Esophagus mucosa (tissue), 1 donor: ENCODE data around the gene ETNPPL. TPM values are rescaled to one million over a fixed set of nuclear protein-coding genes. Genes with fewer than 3 reads are reported as not detected.

Source experiments
- ATAC-seq: fragments of 200-7000 bp; cut with Tn5 transposase; one replicate; pipeline ENCODE4 v1.9.1; 2020
- total RNA-seq: library from RNA; stranded (reverse); gene quantifications from one replicate; pipeline ENCODE4 v1.2.4, GENCODE V29; 2023
- donor health status: DM: yes; HTN: yes; CAD: no.

The ETNPPL gene
- total RNA-seq, result not detected

DNA sequence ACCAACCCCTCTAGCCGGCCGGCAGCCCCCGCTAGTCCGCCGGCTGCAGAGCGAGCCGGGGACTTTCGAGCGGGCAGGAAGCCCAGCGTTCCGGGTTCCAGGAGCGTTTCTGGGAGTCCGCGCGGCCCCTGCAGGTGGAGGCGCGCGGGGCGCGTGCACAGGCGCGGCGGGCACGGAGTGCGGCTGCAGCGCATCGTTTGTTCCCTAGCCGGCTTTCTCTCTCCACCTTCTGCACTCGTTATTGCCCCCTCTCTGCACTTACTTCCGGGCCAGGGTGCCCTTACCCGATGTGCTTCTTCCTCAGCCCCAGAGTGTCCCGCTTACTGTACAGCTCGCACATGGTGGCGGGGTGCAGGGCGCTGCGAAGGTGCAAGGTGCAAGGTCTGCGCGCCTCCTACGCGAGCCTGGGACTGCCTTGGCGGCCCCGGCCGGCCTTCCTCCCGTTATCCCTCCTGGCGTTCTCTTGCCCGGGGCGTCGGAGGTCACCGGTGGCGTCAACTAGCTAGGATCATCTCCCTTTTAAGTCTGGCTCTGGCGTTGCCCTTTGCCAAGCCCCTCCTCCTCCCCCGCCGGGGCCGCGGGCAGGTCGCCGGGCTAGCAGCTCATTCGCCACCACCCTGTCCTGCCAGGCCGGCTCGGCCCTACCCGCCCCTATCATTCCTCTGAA is at the start of gene ETNPPL:
Gene ETNPPL (minus strand): TSS at position 495 of the 667 bp plus-strand sequence. CDS start 155 bp downstream, at position 340.
- peak; percentile 35 for ATAC-seq

DNA sequence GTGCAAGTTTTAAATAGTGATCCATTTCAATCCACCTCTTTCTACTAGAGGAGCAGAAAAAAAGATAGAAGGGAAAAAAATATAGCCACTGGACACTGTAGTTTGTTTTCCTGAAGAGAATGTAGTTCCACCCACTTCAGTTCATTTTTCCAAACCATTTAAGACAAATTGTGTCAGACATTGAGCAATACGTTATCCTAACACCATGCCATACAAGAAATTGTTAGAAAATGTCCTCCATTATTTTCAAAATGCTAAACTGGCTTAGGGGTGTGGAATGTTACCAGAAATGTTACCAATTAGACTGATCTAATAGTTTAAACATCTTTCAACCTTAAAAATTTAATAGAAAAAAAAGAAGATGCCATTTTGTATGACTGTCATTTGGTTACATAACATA is 48.6 kb upstream of the ETNPPL start:
- ATAC-seq, result no peak

GRCh38 chr4:108810087-108810486 is 47.2 kb upstream of the ETNPPL start:
- no peak for ATAC-seq

GRCh38 chr4:108804648-108805273 is 41.9 kb upstream of the ETNPPL start:
- no peak for ATAC-seq

GRCh38 chr4:108799306-108799705 is 36.5 kb upstream of the ETNPPL start:
- ATAC-seq, result no peak

- ATAC-seq, result no peak
These were observed 33.3 kb upstream of the ETNPPL start for GRCh38 chr4:108796173-108796572.

DNA sequence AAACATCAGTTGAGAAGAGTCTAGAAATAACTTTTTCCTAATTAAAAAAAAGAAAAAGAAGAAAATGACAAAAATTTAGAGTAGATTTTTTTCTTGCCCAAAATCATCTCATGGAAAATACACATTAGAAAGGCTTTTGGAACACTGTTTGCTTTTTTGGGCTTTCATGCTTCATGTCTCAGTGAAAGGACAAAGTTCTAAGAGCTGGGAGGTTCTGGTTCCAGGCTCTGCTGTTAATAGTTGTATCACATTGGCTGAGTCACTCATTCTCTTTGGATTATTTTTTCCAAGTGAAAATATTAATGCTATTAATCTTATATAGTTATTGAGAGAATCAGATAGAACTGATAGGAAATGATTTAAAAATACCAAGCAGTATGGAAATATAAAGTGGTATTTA is 32.9 kb upstream of the ETNPPL start:
- ATAC-seq, result no peak

DNA sequence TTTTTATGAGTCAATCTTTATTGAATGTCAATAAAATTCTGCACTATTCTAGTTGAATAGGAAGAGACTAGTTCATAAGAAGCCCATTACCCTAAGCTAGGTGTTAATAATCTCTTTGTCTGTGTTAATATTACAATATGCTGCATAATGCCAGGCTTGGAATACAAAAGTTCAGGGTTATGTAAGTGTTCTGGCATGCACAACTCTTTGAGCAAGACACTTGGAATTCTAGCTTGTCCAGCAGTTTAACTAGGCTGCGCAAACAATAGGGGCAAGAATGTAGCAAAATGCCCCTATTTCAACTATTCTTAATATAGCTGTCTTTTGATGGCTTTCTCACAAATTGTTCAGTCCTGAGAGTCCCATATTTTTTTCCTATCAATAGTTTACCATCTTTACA is 31.3 kb upstream of the ETNPPL start:
- no peak for ATAC-seq

DNA sequence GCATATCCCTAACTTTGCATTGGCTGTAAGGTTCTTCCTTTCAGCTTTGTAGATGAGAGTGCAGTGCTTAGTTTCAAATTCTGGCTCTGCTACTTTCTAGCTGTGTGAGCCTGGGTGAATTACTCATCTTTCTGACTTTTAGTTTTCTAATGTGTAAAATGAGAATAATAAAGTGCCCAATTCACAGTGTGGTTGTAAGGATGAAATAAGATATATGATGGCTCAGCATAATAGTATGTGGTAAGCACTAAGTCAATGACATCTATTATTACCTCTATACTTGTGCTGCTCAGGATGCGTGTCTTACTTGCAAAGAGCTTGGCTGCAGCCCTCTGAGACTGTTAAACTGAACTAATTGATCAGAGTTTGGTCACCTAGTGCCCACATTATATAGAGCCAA is 30.6 kb upstream of the ETNPPL start:
- no peak for ATAC-seq

DNA sequence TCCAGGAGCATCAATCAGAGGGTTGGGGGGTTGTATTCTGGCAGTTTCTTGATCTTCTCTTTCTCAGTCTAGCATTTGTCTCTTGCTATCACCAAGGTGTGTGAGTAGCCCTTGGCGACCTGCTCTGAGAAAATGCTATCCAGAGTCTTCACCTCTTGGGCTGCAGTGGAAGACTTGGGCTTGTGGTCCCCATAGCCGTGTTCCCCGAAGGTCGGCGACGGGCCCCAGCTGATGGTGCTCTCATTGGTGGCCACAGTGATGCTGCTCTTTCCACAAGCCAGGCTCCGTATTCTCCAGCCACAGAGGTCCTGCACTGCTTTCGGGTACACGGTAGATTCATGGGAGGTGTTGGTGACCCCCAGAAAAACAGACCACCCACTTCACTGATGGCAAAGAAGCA is 25.9 kb upstream of the ETNPPL start:
- no peak for ATAC-seq

- ATAC-seq, result no peak
These were observed 24.9 kb upstream of the ETNPPL start for GRCh38 chr4:108787724-108788123.

DNA sequence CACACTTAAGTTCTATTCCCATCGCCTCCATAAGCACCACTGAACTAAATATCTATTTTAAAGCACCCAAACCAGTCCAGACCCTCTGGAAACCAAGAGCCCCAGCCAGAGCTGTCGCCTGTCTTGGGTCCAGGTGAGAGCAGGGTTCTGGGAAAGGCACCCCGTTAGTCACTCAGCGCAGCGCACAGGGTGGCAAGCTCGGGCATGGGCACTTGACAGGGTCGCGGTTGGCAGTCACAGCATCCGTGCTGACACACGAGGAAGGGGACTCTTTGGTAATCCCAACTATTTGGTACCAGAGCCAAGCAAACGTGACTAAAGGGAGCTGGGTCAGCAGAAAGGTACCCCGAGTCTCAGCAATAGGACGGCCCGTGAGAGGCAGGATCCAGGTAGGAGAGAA is 24.3 kb upstream of the ETNPPL start:
- ATAC-seq, result no peak

GRCh38 chr4:108786351-108786750 is 23.5 kb upstream of the ETNPPL start:
- no peak for ATAC-seq

- no peak for ATAC-seq
These were observed 21.0 kb upstream of the ETNPPL start for GRCh38 chr4:108783665-108784463.

- ATAC-seq, result no peak
These were observed 17.1 kb upstream of the ETNPPL start for GRCh38 chr4:108779958-108780357.

GRCh38 chr4:108777388-108777787 is 14.5 kb upstream of the ETNPPL start:
- no peak for ATAC-seq

DNA sequence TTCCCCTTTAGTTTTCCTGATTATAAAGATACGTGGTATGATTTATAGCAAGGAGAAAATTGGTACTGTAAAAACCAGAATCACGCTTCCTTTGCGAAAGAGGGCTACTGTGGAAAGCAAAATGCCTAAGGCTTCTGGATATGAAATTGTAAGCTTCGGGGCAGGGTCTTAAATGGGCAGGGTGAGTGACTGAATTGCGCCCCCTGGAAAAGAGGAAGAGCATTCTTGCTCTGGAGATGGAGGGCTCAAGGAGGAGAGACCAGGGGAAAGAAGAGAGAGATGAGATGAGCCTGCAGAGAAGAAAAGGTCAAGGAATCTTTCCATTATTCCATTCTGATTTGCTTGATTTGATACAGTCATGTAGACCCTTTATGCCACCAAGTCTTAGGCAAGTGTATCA is 13.1 kb upstream of the ETNPPL start:
- no peak for ATAC-seq

DNA sequence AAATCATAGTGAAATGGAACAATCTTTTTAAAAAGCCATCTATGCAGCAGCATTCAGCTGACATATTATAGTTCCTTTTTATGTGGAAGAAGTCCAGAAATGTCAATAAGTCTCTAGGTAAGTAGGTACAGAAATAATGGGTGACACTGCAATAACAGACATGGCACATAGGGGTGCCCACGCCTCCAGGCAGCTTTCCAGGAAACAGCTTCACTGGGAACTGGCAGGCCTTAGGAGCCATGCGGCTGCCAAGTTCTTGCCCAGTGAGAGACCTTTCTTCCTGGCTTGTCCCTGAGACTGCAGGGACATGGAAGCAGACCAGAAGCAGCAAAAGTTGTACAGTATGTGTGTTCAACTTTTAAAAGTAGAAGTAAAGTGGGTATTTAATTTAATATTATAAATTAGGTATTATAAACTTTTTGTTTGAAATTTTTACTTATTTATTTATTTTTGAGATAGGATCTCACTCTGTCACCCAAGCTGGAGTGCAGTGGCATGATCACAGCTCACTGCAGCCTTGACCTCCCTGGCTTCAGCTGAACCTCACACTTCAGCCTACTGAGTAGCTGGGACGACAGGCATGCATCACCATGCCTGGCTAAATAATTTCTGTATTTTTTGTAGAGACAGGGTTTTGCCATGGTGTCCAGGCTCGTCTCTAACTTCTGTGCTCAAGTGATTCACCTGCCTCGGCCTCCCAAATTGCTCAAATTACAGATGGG is 12.1 kb upstream of the ETNPPL start:
- ATAC-seq, result no peak

DNA sequence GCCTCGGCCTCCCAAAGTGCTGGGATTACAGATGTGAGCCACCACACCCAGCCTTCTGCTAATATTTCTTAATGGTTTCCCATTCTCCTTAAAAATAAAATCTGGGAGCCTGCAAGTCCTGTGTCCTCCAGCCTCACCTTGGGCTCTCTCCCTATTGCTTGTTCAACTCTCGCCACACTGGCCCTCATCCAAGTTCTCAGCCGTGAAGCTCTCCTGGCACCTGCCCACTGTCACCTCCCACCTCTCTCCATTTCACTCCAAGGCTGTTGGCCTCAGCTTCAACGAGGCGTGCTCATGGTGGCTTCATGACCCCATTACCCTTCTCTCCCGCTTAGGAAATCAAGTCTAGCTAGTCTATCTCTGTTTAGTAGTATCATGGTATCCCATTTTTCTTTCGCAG is 9.5 kb upstream of the ETNPPL start:
- ATAC-seq, result no peak

GRCh38 chr4:108766058-108766457 is 3.2 kb upstream of the ETNPPL start:
- no peak for ATAC-seq

GRCh38 chr4:108763986-108764385 is 1.1 kb upstream of the ETNPPL start:
- no peak for ATAC-seq

DNA sequence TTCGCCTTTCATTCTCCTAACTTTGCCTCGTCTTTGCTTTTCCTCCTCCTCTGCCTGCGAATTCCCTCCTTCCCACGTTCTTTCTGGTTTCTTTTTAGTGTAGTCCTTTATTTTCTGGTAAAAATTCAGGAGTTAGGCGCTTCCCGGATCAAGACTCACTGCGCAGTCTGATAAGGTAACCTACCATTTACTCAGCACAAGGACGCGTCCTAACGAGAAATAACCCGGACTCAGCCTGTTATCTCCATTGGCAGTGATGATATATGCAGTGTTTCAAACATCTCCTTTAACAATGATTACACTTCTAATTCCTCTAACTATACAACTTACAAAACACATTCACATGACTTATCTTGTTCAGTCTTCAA is 357 bp upstream of the ETNPPL start:
- no peak for ATAC-seq

DNA sequence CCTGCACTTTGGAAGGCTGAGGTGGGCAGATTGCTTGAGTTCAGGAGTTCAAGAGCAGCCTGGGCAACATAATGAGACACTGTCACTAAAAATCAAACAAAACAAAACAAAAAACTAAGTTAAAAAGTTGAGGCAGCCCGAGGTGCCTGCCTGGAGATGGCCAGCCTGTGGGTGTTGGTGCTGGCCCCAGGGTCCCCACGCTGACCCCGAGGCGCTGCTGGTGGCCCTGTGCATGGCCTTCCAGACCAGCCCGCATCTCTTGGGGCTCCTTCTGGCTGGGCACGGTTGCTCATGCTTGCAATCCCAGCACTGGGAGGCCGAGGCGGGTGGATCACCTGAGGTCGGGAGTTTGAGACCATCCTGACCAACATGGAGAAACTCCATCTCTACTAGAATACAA is 4.4 kb downstream of the ETNPPL start:
- no peak for ATAC-seq
